SK-N-SH (cell line): ENCODE measurements around the gene MBTPS1.

Source experiments
- CTCF ChIP-seq: fragments of 200-600 bp; sonication (generic); IDR thresholded peaks from 2 replicates; pipeline ENCODE4 v1.6.1; 2017; ENCODE audit warnings: antibody characterized with exemption, mild to moderate bottlenecking, moderate library complexity
- JUND ChIP-seq: IDR thresholded peaks from 2 replicates; pipeline ENCODE4 v1.4.0; 2012
- MEF2A ChIP-seq: IDR thresholded peaks from 2 replicates; pipeline ENCODE4 v1.4.0; 2012; ENCODE audit warnings: low read depth, borderline replicate concordance
- MXI1 ChIP-seq: IDR thresholded peaks from 2 replicates; pipeline ENCODE4 v1.6.1; 2012; ENCODE audit warnings: mild to moderate bottlenecking, low read depth, low read length, improper control_type of control experiment
- NRF1 ChIP-seq: IDR thresholded peaks from 2 replicates; pipeline ENCODE4 v1.6.1; 2012; ENCODE audit warnings: low read depth, mild to moderate bottlenecking, low read length
- POLR2AphosphoS5 ChIP-seq: IDR thresholded peaks from 2 replicates; pipeline ENCODE4 v1.6.1; 2012; ENCODE audit warnings: low read depth, low read length
- RCOR1 ChIP-seq: fragments of 150-350 bp; IDR thresholded peaks from 2 replicates; pipeline ENCODE4 v1.6.1; 2017; ENCODE audit warnings: antibody characterized with exemption, low read length
- REST ChIP-seq: IDR thresholded peaks from 2 replicates; pipeline ENCODE4 v1.6.1; 2012; ENCODE audit warnings: mild to moderate bottlenecking, low read depth, low read length, moderate library complexity

GRCh38 chr16:84116720-84117493, at the start of gene MBTPS1:
- no peak; the same call in 1 of the 2 replicates for TF ChIP-seq CTCF
- no peak for TF ChIP-seq JUND
- no peak for TF ChIP-seq MEF2A
- TF ChIP-seq MXI1 = peak; percentile 79; the same call in 1 of the 2 replicates
- TF ChIP-seq NRF1 = peak; percentile 34; the same call in 1 of the 2 replicates
- TF ChIP-seq RCOR1 = 0 out of 2 replicates have a peak, but pooled peaks have one; percentile 28
- TF ChIP-seq POLR2AphosphoS5 = peak; percentile 77
- no peak for TF ChIP-seq REST
